ENCODE results near the gene C14orf93. TPM values are rescaled to one million over a fixed set of nuclear protein-coding genes. Genes with fewer than 3 reads are reported as not detected.
A peak's percentile ranks its signal among the peaks of the same experiment; 100 is the strongest.

Gene C14orf93
- total RNA-seq, 3 donors from 2014 or later, result 11.0 to 16.3 (median 11.8) TPM

DNA sequence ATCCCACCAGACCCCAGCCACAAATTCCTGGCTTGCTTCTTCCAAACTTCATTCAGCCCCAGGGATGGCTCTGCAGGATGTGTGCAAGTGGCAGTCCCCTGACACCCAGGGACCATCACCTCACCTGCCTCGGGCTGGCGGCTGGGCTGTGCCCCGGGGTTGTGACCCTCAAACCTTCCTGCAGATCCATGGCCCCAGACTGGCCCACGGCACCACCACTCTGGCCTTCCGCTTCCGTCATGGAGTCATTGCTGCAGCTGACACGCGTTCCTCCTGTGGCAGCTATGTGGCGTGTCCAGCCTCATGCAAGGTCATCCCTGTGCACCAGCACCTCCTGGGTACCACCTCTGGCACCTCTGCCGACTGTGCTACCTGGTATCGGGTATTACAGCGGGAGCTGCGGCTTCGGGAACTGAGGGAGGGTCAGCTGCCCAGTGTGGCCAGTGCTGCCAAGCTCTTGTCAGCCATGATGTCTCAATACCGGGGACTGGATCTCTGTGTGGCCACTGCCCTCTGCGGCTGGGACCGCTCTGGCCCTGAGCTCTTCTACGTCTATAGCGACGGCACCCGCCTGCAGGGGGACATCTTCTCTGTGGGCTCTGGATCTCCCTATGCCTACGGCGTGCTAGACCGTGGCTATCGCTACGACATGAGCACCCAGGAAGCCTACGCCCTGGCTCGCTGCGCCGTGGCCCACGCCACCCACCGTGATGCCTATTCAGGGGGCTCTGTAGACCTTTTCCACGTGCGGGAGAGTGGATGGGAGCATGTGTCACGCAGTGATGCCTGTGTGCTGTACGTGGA lies 32.4 kb upstream of the C14orf93 start, which contains the start of gene PSMB11:
PSMB11 (plus strand) TSS at position 51 of the 804 bp plus-strand sequence; CDS start at position 65, 14 bp downstream.
- H3K4me1 ChIP-seq (ENCODE audit: low read depth), result no peaks in the 10 kb centered on the region
- H3K4me3 ChIP-seq, result no peak within 1 kb of the TSS
- H3K36me3 ChIP-seq (ENCODE audit: low read depth), result no peaks in the 10 kb centered on the region
- DNase-seq (no peak), ATAC-seq (no peak)
- TF ChIP-seq, protein P1, sequence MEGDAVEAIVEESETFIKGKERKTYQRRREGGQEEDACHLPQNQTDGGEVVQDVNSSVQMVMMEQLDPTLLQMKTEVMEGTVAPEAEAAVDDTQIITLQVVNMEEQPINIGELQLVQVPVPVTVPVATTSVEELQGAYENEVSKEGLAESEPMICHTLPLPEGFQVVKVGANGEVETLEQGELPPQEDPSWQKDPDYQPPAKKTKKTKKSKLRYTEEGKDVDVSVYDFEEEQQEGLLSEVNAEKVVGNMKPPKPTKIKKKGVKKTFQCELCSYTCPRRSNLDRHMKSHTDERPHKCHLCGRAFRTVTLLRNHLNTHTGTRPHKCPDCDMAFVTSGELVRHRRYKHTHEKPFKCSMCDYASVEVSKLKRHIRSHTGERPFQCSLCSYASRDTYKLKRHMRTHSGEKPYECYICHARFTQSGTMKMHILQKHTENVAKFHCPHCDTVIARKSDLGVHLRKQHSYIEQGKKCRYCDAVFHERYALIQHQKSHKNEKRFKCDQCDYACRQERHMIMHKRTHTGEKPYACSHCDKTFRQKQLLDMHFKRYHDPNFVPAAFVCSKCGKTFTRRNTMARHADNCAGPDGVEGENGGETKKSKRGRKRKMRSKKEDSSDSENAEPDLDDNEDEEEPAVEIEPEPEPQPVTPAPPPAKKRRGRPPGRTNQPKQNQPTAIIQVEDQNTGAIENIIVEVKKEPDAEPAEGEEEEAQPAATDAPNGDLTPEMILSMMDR (IDR thresholded peaks at IDR 0.05), result no peak
- intact Hi-C loops (cut with DNase I, micrococcal nuclease), result no loop called here
- no peaks in the 10 kb centered on the region for H3K9me3 ChIP-seq

GRCh38 chr14:23041729-23042128 lies 31.8 kb upstream of the C14orf93 start:
- TF ChIP-seq, protein P1 (IDR thresholded peaks at IDR 0.05), result no peak
- intact Hi-C loops (cut with DNase I, micrococcal nuclease), result no loop called here
- ATAC-seq (no peak), DNase-seq (no peak)
- Histone ChIP-seq H3K4me1 (ENCODE audit: low read depth) (no peaks in the 10 kb centered on the region), H3K4me3 (no peak overlapping the region), H3K36me3 (ENCODE audit: low read depth) (no peaks in the 10 kb centered on the region), H3K9me3 (no peaks in the 10 kb centered on the region)

GRCh38 chr14:23040100-23040499 lies 30.2 kb upstream of the C14orf93 start:
- H3K36me3 ChIP-seq (ENCODE audit: low read depth), result no peaks in the 10 kb centered on the region
- H3K9me3 ChIP-seq, result no peaks in the 10 kb centered on the region
- ATAC-seq (no peak), DNase-seq (no peak)
- TF ChIP-seq, protein P1 (IDR thresholded peaks at IDR 0.05), result no peak
- intact Hi-C loops (cut with DNase I, micrococcal nuclease), result no loop called here
- H3K4me3 ChIP-seq, result no peak overlapping the region
- no peaks in the 10 kb centered on the region for H3K4me1 ChIP-seq (ENCODE audit: low read depth)

DNA sequence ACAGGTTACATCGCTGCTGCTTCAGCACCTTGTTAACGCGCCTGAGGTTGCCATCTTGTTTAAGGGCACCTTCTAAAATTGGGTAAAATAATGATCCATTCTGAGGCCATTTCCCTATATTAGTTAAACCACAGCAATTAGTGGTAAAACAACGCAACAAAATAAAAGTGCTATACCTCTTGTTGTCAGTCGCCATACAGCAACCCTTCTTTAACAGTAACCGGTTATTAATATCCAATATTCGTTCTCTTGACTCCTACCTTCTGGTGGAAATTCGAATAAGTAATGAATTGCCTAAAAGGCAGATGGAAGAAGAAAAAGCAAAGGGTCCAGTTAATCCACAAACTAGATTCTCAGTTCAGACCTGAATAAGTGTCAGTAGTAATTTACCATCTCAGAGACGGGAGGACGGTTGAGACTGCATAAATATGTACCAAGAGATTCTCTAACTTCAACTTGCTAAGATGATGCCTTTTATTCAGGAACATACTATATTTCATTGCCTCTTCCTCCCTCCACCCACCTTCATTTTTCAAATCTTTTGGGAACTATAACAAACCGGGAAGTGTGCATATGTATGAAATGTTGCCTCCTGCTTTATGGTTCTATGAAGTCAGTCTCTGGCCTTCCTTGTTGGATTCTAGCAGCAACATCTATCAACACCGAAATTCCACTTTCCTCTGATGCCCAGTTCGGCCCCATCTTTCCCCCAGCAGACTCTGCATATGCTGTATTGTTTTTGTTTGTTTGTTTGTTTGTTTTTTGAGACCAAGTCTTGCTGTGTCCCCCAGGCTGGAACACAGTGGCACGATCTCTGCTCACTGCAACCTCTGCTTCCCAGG lies 25.6 kb upstream of the C14orf93 start:
- no peak for DNase-seq
- no peak for ATAC-seq
- H3K36me3 ChIP-seq (ENCODE audit: low read depth), result no peaks in the 10 kb centered on the region
- H3K4me1 ChIP-seq (ENCODE audit: low read depth), result peaks cover 8% of the 10 kb centered on the region
- H3K9me3 ChIP-seq, result no peaks in the 10 kb centered on the region
- TF ChIP-seq, protein P1 (IDR thresholded peaks at IDR 0.05), result no peak
- intact Hi-C loops (cut with DNase I, micrococcal nuclease), result no loop called here
- H3K4me3 ChIP-seq, result peak overlapping the region; percentile 52

DNA sequence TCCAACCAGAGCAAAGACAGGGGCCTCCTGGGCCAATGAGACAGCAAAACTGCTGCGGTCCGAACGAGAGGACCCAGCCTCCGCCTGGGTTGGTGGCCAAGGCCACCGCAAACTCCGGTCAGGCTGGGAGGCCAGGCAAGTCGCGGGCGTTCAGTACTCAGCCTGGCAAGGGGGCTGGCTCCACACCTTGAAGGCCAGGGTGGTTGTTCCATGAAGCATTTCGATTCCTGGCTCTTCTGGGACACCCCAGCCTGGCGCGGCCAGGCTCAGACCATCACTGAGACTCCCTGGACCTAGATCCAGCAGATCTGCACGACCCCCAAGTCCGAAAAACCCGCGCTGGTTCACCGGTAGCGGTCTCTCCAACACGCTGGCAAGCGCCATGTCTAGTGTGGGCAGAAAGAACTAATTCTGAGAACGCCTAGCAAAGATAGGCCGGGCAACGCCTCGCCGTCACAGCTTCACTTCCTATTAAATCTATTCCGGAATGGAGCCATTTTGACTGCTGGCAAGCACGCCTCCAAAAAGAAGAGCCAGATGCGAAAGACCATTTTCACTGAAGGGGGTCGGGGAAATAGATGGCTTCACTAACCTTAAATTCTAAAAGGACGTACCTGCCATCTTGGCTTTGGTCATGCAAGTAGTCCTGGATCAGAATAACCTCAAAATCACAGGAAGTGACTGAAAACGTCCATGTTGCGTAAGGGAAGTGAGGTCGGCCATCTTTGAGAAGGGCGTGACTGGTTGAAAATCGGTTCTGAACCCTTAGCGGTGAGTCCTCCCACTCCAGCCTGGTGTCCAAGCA lies 24.8 kb upstream of the C14orf93 start, which contains the start of gene PSMB5:
PSMB5 (minus strand) TSS at position 403 of the 805 bp plus-strand sequence; CDS start at position 384, 19 bp downstream.
- DNase-seq (peak; percentile 85 to 93 (median 91)), ATAC-seq (peak; percentile 99)
- no peaks in the 10 kb centered on the region for H3K9me3 ChIP-seq
- TF ChIP-seq, protein P1 (IDR thresholded peaks at IDR 0.05), result no peak
- peak within 1 kb of the TSS; percentile 52 for H3K4me3 ChIP-seq
- H3K4me1 ChIP-seq (ENCODE audit: low read depth), result peaks cover 8% of the 10 kb centered on the region
- no peaks in the 10 kb centered on the region for H3K36me3 ChIP-seq (ENCODE audit: low read depth)
- intact Hi-C loops (cut with DNase I, micrococcal nuclease), result no loop called here

All from mucosa of descending colon (tissue), 3 donors.